Right renal cortex interstitium (tissue), 3 donors: ENCODE data around the gene HAUS1. TPM values are rescaled to one million over a fixed set of nuclear protein-coding genes. Genes with fewer than 3 reads are reported as not detected.
A peak's percentile ranks its signal among the peaks of the same experiment; 100 is the strongest.
"Not testable (repeated sequence)": the region's sequence is repeated elsewhere in the genome, so short reads cannot be mapped to it uniquely, and the experiment has no call there.

Source experiments
- DNase-seq, 3 donors: peaks; one replicate each; pipeline ENCODE4 v3.0.0-alpha.2; 2013; ENCODE audit warnings: low read depth in 3 of 3, low spot score in 2 of 3
- polyA plus RNA-seq, 3 donors: library from polyadenylated mRNA; unstranded; fragments of 120-200 nt; gene quantifications; one replicate each; pipeline ENCODE4 v1.2.1, GENCODE V29; 2013; ENCODE audit not compliant: insufficient read length in 3 of 3

HAUS1 gene
- polyA plus RNA-seq, 3 donors: 52.7 to 57.3 (median 52.8) TPM

- DNase-seq: no peak
These were observed 19.8 kb upstream of the HAUS1 start for GRCh38 chr18:46084431-46084830.

GRCh38 chr18:46088501-46088900 lies 15.7 kb upstream of the HAUS1 start:
- DNase-seq: not testable (repeated sequence)

GRCh38 chr18:46095532-46095931 lies 8.7 kb upstream of the HAUS1 start:
- no peak for DNase-seq

GRCh38 chr18:46096651-46097300 lies 7.4 kb upstream of the HAUS1 start:
- DNase-seq: peak in 1 of 3 donors; percentile 4

DNA sequence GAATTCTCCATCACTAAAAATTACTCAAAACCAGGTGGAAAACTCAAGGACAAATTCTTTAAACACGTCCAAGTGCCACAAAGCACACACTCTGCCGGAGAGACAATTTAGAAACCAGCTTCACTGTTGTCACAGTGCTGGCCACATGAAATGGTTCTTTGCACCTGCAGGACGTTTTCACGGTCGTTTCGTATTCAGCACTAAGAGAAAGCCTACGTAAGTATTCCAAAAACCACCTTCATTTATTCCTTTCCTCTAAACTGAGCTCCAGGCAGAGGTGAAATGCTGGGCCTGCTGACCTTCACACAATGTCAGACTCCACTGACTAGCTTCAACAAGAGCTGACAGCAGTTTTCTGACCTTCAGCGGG lies 6.8 kb upstream of the HAUS1 start:
- no peak for DNase-seq

GRCh38 chr18:46097801-46098615 lies 6.2 kb upstream of the HAUS1 start, which contains the start of gene ATP5F1A:
TSS of gene ATP5F1A (minus strand) at chr18:46098296. CDS start at chr18:46098231, 65 bp downstream.
- peak; percentile 69 to 80 (median 75) for DNase-seq

- DNase-seq: no peak
These were observed 5.6 kb upstream of the HAUS1 start for GRCh38 chr18:46098616-46098933.

- no peak for DNase-seq
These were observed 4.7 kb upstream of the HAUS1 start for GRCh38 chr18:46099463-46099862.

DNA sequence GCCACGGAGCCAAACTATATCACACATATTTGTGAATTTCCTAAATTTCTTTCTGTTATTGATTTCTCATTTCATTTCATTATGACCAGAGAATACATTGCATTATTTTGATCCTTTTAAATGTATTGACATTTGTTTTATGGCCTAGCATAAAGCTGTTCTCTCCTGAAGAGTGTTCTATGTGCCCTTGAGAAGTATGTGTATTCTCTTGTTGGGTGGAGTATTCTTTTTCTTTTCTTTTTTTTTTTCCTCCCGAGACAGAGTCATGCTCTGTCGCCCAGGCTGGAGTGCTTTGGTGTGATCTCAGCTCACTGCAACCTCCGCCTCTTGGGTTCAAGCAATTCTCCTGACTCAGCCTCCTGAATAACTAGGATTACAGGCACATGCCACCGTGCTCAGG lies 5.2 kb downstream of the HAUS1 start:
- DNase-seq: no peak

DNA sequence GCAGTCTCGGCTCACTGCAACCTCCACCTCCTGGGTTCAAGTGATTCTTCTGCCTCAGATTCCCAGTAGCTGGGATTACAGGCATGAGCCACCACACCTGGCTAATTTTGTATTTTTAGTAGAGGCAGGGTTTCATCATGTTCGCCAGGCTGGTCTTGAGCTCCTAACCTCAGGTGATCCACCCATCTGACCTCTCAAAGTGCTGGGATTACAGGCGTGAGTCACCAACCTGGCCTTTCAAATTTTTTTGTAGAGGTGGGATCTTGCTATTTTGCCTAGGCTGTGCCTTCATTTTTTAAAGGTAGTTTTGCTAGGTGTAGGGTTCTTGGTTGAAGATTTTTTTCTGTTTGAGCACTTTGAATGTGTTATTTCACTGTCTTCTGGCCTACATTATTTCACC lies 6.2 kb downstream of the HAUS1 start:
- no peak for DNase-seq

DNA sequence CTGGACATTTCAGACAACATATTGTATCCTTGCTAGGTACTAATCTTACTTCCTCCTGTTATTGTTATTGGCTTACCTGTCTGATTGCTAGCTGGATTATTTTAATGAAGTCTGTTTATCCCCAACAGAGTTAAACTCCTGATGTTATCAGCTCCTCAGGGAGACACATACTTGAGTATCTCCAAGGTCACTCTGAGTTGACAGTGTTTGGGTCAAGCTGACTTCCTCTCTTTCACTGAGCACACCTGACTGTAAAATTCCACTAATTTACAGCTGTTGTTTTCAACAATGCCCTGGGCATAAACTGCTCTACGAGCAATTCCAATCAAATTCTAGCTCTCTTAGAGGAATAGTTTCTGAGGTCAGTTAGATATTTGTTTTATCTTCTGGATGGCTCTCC lies 9.6 kb downstream of the HAUS1 start:
- DNase-seq: no peak

DNA sequence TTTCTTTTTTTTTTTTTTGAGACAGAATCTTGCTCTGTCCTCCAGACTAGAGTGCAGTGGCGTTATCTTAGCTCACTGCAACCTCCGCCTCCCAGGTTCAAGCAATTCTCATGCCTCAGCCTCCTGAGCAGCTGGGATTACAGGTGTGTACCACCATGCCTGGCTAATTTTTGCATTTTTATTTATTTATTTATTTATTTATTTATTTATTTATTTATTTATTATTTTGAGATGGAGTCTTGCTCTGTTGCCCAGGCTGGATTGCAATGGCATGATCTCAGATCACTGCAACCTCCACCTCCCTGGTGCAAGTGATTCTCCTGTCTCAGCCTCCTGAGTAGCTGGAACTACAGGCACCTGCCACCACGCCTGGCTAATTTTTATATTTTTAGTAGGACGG lies 22.4 kb downstream of the HAUS1 start:
- not testable (repeated sequence) for DNase-seq

GRCh38 chr18:46130061-46130460 lies 25.9 kb downstream of the HAUS1 start:
- no peak for DNase-seq

DNA sequence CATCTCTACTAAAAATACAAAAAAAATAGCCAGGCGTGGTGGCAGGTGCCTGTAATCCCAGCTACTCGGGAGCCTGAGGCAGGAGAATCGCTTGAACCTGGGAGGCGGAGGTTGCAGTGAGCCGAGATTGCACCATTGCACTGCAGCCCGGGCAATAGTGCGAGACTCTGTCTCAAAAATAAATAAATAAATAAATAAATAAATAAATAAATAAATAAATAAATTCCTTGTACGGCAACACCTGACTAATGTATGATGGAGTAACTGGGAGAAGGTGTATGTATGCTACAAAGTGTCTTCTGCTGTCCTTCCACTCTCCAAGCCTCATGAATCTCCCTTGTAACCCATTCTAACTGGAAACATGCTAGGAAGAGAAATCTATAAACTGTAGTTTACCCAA lies 26.4 kb downstream of the HAUS1 start:
- not testable (repeated sequence) for DNase-seq

- DNase-seq: no peak
These were observed 29.3 kb downstream of the HAUS1 start for GRCh38 chr18:46133534-46133933.

GRCh38 chr18:46134920-46135675 lies 30.9 kb downstream of the HAUS1 start:
- no peak for DNase-seq

- DNase-seq: no peak
These were observed 36.0 kb downstream of the HAUS1 start for GRCh38 chr18:46140173-46140572.

DNA sequence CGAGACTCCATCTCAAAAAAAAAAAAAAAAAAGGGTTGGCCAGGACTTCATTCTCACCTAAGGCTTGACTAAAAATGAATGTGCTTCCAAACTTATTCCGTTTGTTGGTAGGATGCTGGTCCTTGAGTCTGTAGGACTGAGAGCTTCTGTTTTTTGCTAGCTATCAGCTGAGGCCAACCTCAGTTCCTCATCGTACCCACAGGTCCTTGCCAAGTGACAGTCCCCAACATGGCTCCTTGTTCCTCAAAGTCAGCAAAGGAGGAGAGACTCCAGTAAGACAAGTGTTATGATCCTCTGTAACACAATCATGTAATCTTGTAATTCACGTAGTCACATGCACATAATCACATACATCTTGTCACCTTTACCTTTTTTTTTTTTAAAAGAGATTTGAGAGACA lies 37.0 kb downstream of the HAUS1 start:
- DNase-seq: no peak

GRCh38 chr18:46148810-46149209 lies 44.6 kb downstream of the HAUS1 start:
- DNase-seq: peak in 2 of 3 donors; percentile 29 to 43

DNA sequence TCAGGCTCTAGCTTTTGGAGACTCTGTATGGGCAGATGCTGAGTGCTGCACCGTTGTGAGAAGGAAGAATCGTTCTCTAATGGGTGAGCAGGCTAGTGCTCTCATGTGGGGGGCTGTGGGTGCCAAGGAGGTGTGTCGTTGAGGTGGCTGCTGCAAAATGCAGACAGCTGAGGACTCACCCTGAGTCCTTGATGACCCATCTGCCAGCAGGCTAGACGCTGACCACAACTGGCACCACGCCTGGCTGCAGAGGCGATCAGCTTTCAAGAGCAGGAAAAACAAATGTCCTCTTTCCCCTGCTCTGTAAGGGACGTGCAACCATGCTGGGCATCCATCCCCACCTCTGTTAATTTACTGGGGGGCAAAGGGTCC lies 48.2 kb downstream of the HAUS1 start:
- DNase-seq: no peak

- DNase-seq: peak in 2 of 3 donors; percentile 52 to 68
These were observed 48.8 kb downstream of the HAUS1 start for GRCh38 chr18:46152808-46153617.
